ENCODE measurements around the gene ALPK3.

DNA sequence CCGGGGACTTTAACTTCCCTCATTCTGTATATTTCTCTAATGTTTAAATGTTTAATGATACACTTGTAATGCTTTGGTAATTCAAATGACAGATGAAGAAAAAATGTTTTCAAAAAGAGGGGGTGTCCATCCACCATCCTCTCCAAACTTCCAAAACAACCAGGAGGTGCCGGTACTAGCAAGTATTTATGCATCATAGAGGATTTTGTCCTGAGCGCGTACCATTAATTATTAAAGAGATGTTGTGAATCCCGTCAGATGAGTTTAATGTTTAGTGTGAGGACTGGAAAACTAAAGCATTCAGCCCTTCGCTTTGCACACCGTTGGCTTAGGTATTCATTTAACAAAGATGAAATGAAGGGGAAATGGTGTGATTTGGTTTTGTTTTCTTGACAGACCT, 68.6 kb downstream of the ALPK3 start:
- no peak for TF ChIP-seq POLR2A (IDR thresholded peaks at IDR 0.05)
- TF ChIP-seq, protein P1, sequence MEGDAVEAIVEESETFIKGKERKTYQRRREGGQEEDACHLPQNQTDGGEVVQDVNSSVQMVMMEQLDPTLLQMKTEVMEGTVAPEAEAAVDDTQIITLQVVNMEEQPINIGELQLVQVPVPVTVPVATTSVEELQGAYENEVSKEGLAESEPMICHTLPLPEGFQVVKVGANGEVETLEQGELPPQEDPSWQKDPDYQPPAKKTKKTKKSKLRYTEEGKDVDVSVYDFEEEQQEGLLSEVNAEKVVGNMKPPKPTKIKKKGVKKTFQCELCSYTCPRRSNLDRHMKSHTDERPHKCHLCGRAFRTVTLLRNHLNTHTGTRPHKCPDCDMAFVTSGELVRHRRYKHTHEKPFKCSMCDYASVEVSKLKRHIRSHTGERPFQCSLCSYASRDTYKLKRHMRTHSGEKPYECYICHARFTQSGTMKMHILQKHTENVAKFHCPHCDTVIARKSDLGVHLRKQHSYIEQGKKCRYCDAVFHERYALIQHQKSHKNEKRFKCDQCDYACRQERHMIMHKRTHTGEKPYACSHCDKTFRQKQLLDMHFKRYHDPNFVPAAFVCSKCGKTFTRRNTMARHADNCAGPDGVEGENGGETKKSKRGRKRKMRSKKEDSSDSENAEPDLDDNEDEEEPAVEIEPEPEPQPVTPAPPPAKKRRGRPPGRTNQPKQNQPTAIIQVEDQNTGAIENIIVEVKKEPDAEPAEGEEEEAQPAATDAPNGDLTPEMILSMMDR (IDR thresholded peaks at IDR 0.05), result no peak
- TF ChIP-seq EP300 (IDR thresholded peaks at IDR 0.05), result no peak

Measured in stomach (tissue), 4 donors.